HG03469 (cell line): ENCODE data around the gene CHDH.
A peak's percentile ranks its signal among the peaks of the same experiment; 100 is the strongest.

Source experiments
- ATAC-seq: cut with Tn5 transposase; IDR thresholded peaks from one replicate; pipeline ENCODE4 v1.9.1; 2021; ENCODE audit warnings: mild to moderate bottlenecking, moderate library complexity, moderate number of reproducible peaks; ENCODE audit not compliant: unreplicated experiment

CHDH gene

GRCh38 chr3:53850895-53851294, 4.7 kb upstream of the CHDH start:
- no peak for ATAC-seq

DNA sequence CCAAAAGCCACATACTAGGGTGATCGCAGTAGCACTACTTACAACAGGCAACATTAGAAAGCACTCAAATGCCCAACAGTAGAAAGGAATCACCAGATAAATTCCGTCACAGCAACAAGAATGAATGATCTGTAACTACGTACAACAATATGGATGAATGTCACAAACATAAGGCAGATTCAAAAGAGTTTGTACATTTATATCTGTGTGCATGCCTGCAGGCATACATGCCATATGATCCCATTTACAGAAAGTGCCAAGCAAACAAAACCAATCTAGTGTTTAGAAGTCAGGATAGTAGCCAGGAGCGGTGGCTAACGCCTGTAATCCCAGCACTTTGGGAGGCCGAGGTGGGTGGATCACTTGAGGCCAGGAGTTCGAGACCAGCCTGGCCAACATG, 3.7 kb upstream of the CHDH start:
- no peak for ATAC-seq

GRCh38 chr3:53846851-53847155, 584 bp upstream of the CHDH start:
- no peak for ATAC-seq

DNA sequence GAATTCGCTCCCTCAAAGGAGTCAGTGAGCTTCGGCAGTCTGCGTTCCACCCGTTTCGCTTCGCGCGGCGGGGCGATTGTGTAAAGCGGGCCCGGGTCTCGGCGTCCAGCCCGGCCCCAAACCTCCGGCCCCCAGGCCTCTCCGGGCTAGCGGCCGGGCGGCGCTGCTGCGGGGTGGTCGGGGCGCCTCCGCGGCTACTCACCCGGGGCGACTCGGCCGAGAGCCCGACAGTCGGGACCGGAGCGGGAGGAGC, 412 bp downstream of the CHDH start:
- no peak for ATAC-seq

DNA sequence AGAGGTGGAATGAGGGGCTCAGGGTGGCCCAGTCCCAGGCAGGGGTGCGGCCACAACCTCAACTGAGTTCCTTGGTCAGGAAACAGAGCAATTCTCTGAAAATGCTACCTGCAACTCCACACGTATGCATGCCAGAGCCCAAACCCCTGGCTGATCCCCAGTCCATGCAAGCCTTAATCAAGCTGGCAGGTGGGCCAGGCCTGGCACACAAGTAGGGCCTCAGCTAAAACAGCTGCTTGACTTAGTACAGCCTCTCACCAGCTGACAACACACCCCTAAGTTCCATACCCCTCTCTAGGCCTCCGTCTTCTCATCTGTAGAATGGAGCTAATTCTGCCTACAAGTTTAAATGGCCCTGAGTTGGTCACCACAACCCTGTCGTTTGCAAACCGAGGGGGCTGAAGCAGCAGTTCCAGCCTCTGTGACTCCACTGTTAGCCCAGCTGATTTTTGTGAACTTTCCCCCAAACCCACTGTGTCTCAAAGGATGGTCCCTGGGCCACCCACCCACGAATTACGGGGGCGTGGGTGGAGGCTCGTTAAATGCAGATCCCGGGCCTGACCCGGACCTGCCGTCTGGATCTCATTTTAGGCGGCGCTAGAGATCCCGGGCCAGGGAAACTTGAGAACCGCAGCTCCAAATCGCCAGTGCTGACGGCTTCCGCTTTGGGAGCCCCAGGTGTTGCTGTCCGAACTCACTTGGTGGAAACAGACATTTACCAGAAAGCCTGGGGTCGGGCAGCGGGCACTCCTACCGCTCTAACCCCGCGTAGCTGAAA, 927 bp downstream of the CHDH start:
- no peak for ATAC-seq

DNA sequence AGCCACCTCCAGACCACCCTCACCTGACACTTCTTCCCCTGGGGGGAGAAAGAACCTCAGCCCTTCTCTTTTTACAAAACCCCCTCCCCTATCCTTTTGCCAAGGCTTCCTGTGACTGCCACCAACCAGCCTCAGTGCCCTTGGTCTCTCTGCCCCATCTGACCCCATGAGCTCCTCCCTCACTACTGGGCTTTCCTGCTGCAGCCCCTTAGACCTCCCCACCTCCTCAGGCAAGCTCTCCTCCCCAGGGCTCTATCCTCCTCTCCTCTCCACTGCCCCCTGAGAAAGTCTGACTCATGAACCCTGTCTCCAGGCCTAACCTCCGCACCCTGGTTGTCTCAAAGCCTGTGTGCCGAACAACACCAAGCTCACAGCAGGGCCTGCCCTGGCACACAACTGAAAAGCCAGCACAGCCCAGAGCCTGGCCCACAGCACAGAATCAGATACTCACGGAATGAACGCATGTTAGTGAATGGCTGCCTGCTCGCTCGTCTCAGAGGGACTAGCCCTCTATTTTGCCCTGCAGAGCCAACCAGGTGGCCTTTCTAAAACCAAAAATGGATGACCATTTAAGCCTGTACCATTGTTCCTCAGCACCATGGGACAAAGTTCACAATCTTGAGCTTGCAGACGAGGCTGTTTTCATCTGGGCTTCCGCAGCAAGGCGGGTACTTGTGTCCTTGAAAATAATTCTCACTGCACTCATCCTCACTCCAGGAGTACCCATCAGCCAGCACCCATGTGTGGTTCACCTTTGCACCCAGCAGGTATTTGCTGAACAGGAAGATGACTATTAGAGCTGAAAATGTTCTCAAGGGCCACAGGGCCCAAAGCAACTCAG, 1.7 kb downstream of the CHDH start:
- ATAC-seq = no peak

DNA sequence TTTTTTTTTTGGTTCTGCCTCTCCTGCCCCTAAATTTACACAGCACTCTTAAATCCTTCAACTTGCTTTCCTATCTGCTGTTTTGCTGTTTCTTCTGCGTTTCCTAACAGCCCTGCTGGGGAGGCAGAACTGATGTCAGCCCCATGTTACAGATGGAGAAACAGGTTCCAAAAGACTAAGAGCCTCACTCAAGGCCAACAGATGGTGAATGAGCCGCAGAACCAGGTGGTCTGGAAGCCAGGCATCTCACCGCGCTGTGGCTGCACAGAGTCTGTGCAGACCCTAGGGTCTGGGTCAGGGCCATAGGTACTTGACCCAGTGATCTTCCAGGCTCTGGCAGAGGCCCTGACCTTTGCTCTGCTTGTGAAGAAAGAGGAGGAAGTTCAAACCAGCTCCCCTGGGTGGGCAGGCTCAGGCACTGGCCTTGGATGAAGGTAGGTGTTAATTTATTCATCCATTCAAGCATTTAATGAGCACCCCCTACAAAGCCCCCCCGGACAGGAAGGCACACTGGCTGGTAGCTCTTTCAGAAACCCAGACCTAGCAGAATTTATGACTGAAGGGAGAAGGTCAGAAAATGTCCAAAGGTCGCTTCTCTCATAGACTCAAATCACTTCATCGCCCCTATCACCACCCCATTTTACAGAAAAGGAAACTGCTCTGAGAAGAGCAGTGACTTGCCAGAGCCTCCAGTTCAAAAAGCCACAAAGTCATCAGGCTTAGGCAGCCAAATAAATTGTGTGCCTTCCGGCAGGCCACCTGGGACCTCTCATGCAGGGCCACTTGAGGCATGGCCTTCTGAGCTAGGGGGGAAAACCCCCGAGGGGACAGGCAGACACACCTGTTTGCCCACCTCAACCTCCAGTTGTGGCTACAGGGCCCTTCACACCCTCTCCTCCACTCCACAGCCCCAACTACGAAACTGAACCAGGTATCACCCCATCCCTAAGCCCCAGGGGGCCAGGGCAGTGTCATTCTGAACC, 2.7 kb downstream of the CHDH start:
- ATAC-seq = peak; percentile 28

- no peak for ATAC-seq
Observed at GRCh38 chr3:53842436-53843194, 3.6 kb downstream of the CHDH start.

DNA sequence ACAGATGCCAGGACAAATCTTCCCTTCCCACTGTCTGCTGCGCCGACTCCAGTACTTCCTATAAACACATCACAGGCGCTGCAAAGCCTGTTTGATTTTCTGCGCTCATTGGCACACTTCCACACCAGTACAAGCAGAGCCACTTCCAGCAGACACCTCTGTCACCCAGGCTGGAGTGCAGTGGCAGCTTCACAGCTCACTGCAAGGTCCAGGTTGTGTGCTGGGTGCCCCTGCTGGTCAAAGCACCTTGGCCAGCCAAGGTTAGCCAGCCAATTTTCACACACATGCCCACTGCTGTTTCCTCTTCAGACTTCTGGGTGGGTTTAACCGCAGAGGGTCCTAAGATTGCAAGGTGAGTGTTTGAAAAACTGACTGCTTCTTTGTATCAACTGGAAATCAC, 4.9 kb downstream of the CHDH start:
- ATAC-seq = no peak

DNA sequence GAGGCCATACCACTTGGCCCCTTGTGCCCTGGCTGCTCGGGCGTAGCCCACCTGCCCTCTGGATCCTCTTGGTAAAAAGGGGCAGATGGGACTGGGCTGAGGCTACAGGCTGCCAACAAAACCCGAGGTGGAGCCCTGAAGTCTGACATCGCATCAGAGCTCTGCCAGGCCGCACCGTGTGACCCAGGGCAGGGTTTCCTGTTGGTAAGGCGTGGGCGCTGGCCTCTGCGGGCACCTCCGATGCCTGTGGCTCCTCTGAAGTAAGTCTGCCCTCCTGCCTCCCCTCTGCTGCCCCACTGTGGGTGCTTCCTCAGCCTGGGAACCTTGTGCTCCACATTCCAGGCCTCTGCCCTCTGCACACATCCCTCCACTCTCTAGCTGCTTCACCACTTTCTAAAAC, 8.9 kb downstream of the CHDH start:
- ATAC-seq = no peak

DNA sequence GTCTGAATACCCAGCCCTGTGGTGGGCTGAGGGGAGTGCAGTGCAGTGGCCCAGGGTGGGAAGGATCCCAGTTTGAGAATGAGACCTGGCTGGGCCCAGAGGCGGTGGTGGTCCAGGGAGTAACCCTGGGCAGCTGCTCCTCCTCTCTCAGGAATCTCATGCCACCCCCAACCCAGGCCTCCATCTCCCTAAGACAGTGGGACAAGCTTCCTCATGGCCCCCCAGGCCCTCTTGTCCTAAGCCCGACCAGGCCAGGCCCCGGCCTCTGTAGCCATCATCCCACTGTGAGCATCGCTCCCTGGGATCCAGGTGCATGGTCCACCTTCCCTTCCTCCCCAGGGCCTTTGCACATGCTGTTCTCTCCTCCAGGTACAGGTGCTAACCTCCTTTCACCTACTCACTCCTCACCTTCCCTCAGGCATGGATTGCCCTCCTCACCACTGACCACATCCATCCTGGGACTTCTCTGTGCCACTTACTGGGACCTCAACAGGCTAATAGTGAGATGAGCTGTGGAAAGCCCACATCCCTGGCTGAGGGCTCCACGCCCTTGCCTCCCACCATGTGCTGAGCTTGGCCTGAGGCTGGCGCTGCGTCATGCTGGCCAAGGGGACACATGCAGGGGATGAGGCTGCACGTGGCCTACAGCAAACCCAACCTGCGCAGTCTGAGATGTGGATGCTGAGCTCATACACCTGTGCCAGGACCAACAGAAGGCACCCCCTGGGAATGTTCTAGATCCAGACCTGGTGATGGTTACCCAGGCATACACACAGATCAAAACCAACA, 9.9 kb downstream of the CHDH start:
- ATAC-seq = no peak

GRCh38 chr3:53835257-53835656, 11.0 kb downstream of the CHDH start:
- ATAC-seq = no peak

GRCh38 chr3:53834429-53835095, 11.7 kb downstream of the CHDH start:
- ATAC-seq = no peak

GRCh38 chr3:53833700-53834099, 12.5 kb downstream of the CHDH start:
- no peak for ATAC-seq

GRCh38 chr3:53833053-53833645, 13.1 kb downstream of the CHDH start:
- ATAC-seq = no peak

DNA sequence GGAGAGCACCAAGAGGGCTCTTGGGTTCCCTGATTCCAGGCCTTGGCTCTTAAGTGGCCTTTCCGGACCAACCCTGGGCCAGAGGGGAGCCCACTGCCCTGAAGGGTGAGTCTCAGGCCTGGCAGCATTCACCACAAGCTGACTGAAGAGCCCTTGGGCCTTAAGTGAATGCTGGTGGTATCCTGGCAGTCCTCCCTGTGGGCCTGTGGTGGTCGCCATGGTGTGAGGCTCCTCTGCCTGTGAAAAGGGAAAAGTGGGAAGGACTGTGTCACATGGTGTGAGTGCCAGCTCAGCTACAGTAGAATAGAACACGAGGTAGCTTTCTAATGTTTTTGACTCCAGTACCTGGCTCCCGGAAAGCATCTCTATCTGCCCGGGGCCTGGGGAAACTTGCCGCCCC, 15.3 kb downstream of the CHDH start:
- ATAC-seq = no peak

- no peak for ATAC-seq
Observed at GRCh38 chr3:53829605-53830004, 16.6 kb downstream of the CHDH start.

GRCh38 chr3:53828581-53828980, 17.6 kb downstream of the CHDH start:
- ATAC-seq = no peak

GRCh38 chr3:53826048-53826447, 20.2 kb downstream of the CHDH start:
- ATAC-seq = no peak
